Choroid plexus epithelial cell (primary cell): ENCODE results near the gene ZNF521.

Source experiments
- DNase-seq: peaks from one replicate; pipeline ENCODE4 v3.0.0-alpha.2; 2010; ENCODE audit warnings: low read depth
- H3K4me3 ChIP-seq: 2 replicates; pipeline ENCODE4 v1.5.1; 2011; ENCODE audit warnings: low read depth, mild to moderate bottlenecking, control low read depth, low read length, moderate library complexity
- TF ChIP-seq, protein P1 (sequence below): conservative IDR thresholded peaks from 2 replicates; pipeline ENCODE4 v1.5.1; 2011; ENCODE audit warnings: low read depth, mild to moderate bottlenecking, control low read depth, inconsistent platforms, low read length, moderate library complexity

Gene ZNF521

DNA sequence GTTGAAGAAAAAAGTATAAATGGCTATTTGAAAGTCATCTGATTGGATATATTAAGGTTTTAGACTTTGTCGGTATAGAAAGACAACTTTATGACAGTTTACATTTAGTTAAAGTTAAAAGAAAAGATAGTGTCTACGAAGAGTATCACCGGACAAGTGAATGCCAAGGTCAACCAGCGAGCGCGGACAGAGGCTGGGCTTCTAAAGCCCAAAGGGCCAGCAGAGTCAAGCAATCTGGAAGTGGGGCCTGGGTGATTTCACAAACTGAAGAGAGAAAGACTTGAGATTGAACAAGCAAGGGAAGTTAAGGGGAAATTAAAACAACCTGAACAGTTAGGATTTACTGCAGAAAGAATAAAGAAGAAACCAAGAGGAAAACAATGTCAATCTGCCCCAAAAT is 16.3 kb downstream of the ZNF521 start:
- H3K4me3 ChIP-seq = no peak overlapping the region
- TF ChIP-seq, protein P1, sequence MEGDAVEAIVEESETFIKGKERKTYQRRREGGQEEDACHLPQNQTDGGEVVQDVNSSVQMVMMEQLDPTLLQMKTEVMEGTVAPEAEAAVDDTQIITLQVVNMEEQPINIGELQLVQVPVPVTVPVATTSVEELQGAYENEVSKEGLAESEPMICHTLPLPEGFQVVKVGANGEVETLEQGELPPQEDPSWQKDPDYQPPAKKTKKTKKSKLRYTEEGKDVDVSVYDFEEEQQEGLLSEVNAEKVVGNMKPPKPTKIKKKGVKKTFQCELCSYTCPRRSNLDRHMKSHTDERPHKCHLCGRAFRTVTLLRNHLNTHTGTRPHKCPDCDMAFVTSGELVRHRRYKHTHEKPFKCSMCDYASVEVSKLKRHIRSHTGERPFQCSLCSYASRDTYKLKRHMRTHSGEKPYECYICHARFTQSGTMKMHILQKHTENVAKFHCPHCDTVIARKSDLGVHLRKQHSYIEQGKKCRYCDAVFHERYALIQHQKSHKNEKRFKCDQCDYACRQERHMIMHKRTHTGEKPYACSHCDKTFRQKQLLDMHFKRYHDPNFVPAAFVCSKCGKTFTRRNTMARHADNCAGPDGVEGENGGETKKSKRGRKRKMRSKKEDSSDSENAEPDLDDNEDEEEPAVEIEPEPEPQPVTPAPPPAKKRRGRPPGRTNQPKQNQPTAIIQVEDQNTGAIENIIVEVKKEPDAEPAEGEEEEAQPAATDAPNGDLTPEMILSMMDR = no peak
- DNase-seq = no peak

DNA sequence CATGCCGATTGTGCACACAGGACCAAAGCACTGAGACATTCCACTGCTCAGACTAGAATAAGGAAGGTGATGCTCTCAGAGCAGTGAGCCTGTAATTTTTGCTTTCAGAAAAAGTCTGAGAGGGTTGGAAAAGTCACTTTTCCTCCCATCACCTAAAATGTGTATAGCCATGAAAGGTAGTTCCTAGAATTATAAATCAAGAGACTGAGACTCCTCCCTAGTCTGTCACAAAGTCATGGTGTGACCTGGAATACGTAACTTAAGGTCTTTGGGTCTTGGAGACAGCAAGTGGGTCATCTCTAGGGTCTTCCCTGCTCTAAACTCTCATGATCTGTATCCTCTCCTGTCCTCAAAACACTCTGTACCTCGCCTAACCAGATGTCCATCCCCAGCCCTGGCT is 16.9 kb downstream of the ZNF521 start:
- H3K4me3 ChIP-seq = no peak overlapping the region
- TF ChIP-seq, protein P1 = no peak
- DNase-seq = no peak

DNA sequence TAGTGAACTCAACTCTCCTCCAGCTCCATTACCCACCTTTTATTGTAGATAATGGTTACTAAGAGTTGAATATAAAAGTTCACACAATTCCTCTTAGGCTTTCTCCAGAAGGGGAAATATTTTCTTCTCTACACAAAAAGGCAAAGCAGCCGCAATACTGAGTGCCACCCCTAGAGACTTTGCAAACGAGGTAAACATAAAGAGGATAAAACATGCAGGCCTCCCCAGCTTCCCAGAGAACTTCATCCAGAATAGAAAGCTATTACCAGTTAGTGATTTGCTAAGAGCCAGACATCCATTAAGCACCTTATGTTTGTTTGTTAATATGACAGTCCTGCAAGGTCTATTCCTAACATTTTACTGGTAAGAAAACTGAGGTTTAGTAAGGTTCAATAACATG is 17.4 kb downstream of the ZNF521 start:
- no peak overlapping the region for H3K4me3 ChIP-seq
- DNase-seq = no peak
- TF ChIP-seq, protein P1 = peak; percentile 25

DNA sequence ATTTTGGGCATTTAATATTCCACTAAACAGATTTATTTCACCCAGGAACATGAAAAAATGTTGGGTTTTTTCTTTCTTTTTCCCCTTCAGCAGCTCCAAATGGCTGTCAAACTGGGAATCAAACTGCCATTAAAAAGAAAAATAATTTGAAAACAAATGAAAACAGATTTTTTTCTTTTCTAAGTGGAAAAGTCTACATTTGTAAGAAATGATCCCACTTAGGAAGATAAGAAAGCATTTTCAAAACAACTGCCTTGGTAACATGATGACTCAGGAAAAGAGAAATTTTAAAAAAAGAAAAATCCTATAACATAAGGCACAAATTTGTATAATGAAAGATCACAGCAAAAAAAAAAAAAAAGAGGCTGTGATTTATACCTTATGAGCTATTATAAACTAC is 20.0 kb downstream of the ZNF521 start:
- no peak overlapping the region for H3K4me3 ChIP-seq
- no peak for DNase-seq
- TF ChIP-seq, protein P1 = no peak

DNA sequence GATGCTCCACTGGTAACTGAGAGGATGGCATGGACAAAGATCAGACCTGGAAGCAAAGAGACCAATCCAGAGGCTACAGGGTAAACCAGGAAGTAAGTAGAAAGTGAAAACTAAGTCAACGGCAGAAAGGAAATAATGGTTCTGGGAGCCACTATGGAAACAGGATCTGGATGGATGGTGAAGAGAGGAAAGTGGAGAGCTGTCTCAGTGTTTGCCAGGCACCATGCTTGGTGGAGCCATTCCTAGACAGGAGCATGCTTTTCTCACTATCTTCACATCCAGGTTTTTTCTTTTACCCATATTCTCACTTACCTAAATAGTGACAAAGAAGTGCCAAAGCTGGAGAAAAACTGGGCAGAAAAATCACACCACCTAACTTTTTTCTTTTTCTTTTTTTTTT is 22.2 kb downstream of the ZNF521 start:
- no peak overlapping the region for H3K4me3 ChIP-seq
- DNase-seq = no peak
- TF ChIP-seq, protein P1 = no peak

DNA sequence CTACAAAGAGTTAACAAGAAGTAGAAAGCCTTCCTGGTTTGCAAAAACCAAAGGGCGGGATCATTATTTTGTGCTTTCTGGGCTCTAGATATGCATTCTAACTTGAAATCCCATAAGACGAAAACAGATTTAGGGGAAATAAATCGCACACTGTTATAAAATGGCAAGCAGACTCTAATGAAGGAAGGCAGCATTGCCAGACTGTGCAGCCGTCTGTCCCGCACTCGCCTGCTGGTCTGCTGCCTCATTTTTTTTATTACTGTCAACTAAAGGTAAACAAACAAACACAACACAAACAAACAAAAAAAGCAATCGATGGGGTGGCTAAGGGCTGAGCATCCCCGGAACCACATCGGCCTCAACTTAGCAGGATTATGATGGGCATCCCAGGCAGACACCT is 24.4 kb downstream of the ZNF521 start:
- no peak for DNase-seq

DNA sequence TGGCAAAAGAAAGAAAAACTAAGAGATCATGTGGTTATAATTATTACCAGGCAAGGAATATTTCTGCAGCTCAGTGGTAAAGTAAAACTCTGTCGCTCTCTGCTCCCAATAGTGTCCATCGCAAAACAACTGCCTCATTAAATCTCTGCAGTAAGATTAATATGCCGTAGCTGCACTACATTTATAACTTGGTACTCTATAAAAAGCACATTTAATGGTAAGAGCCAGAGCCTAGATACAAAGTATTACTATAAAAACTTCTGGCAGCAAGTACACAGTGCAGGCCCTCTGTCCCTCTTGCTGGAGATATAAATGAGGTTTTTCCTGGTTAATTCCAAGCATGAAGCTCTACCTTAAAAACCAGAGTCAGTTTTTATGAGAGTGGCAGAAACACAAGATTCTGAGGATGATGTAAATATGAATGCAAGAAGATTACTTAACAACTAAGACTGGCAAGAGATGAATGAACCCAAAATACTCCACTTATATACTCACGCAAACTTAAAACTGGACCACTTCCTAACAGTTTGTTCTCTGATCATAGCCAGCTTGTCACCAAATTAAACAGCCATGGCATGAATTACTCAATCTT is 25.5 kb downstream of the ZNF521 start:
- TF ChIP-seq, protein P1 = no peak
- no peak overlapping the region for H3K4me3 ChIP-seq
- DNase-seq = no peak

More for the DNA sequence above, 24.4 kb downstream of the ZNF521 start:
- H3K4me3 ChIP-seq = no peak overlapping the region
- TF ChIP-seq, protein P1 = no peak
